SK-N-SH (cell line): ENCODE data around the gene SERPINA9. TPM values are rescaled to one million over a fixed set of nuclear protein-coding genes. Genes with fewer than 3 reads are reported as not detected.

Experiments used
- CTCF ChIA-PET: fragments of 300-600, 350-600 bp; formaldehyde crosslinking; extraction: SDS; loops from one replicate; lab custom pipeline; 2021; lab: Yijun Ruan, JAX
- POLR2A ChIA-PET: fragments of 350-600 bp; sonication (Branson Sonifier 250); formaldehyde crosslinking; extraction: SDS; loops from one replicate; lab custom pipeline; 2020; ENCODE audit warnings: antibody characterized with exemption, inconsistent platforms; lab: Yijun Ruan, JAX
- DNase-seq: peaks from one replicate; pipeline ENCODE4 v3.0.0; 2012
- H2AFZ ChIP-seq: fragments of 200-600 bp; sonication (generic); 2 replicates; pipeline ENCODE4 v1.8.1; 2016; ENCODE audit warnings: antibody characterized with exemption, mild to moderate bottlenecking, low read depth
- H3F3A ChIP-seq: fragments of 200-600 bp; sonication (generic); replicated peaks from 2 replicates; pipeline ENCODE3; 2016; ENCODE audit warnings: antibody characterized with exemption, mild to moderate bottlenecking; ENCODE audit not compliant: insufficient read depth
- H3K27ac ChIP-seq, 2 experiments: fragments of 200-500 bp in 1 of 2; fragments of 200-600 bp in 1 of 2; sonication (Bioruptor generic) in 1 of 2; sonication (generic), shearing (Covaris generic) in 1 of 2; 2 replicates each; pipeline versions ENCODE4 v1.5.1 to v1.6.1; 2014 to 2016; ENCODE audit warnings: low read depth in 2 of 2, inconsistent platforms in 1 of 2, low read length in 1 of 2, mild to moderate bottlenecking in 1 of 2, mixed read lengths in 1 of 2
- H3K27me3 ChIP-seq: fragments of 200-600 bp; sonication (generic), shearing (Covaris generic); 2 replicates; pipeline ENCODE4 v1.6.1; 2016; ENCODE audit warnings: mixed run types; ENCODE audit not compliant: insufficient read depth
- H3K36me3 ChIP-seq, 2 experiments: fragments of 200-500 bp in 1 of 2; fragments of 200-600 bp in 1 of 2; sonication (Bioruptor generic) in 1 of 2; sonication (generic) in 1 of 2; replicated peaks in 1 of 2; 2 replicates each; pipeline versions ENCODE3 to v1.5.1; 2014 to 2016; ENCODE audit warnings: low read length in 1 of 2, mild to moderate bottlenecking in 1 of 2; ENCODE audit not compliant: insufficient read depth in 2 of 2, control insufficient read depth in 1 of 2
- H3K4me1 ChIP-seq, 2 experiments: fragments of 200-500 bp in 1 of 2; fragments of 200-600 bp in 1 of 2; sonication (Bioruptor generic) in 1 of 2; sonication (generic), shearing (Covaris generic) in 1 of 2; 2 replicates each; pipeline versions ENCODE4 v1.5.1 to v1.6.1; 2014 to 2016; ENCODE audit warnings: low read depth in 1 of 2, low read length in 1 of 2, mixed run types in 1 of 2; ENCODE audit not compliant: insufficient read depth in 2 of 2, control insufficient read depth in 1 of 2
- H3K4me2 ChIP-seq: fragments of 200-600 bp; sonication (generic), shearing (Covaris generic); 2 replicates; pipeline ENCODE4 v1.6.1; 2017; ENCODE audit warnings: mixed run types
- H3K4me3 ChIP-seq, 2 experiments: fragments of 200-500 bp in 1 of 2; fragments of 200-600 bp in 1 of 2; sonication (Bioruptor generic) in 1 of 2; sonication (generic), shearing (Covaris generic) in 1 of 2; 2 replicates each; pipeline versions ENCODE4 v1.5.1 to v1.8.1; 2014 to 2016; ENCODE audit warnings: low read depth in 2 of 2, inconsistent platforms in 1 of 2, low read length in 1 of 2, mild to moderate bottlenecking in 1 of 2, mixed read lengths in 1 of 2, moderate library complexity in 1 of 2
- H3K79me2 ChIP-seq: fragments of 200-600 bp; sonication (generic); 2 replicates; pipeline ENCODE4 v1.8.1; 2017; ENCODE audit warnings: mild to moderate bottlenecking; ENCODE audit not compliant: insufficient read depth
- H3K9ac ChIP-seq: fragments of 200-600 bp; sonication (generic); 2 replicates; pipeline ENCODE4 v1.6.1; 2017; ENCODE audit warnings: mixed run types
- H3K9me2 ChIP-seq: fragments of 200-600 bp; sonication (generic); 2 replicates; pipeline ENCODE4 v1.6.1; 2017; ENCODE audit warnings: mixed run types
- H3K9me3 ChIP-seq: fragments of 200-600 bp; sonication (generic); 2 replicates; pipeline ENCODE4 v1.6.1; 2017; ENCODE audit warnings: mixed run types, mild to moderate bottlenecking, moderate library complexity
- H4K20me1 ChIP-seq: fragments of 200-600 bp; sonication (generic); 2 replicates; pipeline ENCODE4 v1.6.1; 2017; ENCODE audit warnings: mild to moderate bottlenecking, mixed run types; ENCODE audit not compliant: insufficient read depth
- CTCF ChIP-seq: fragments of 200-600 bp; sonication (generic); IDR thresholded peaks from 2 replicates; pipeline ENCODE4 v1.6.1; 2017; ENCODE audit warnings: antibody characterized with exemption, mild to moderate bottlenecking, moderate library complexity
- ELF1 ChIP-seq: IDR thresholded peaks from 2 replicates; pipeline ENCODE4 v1.4.0; 2012
- EP300 ChIP-seq, 2 experiments: IDR thresholded peaks; 2 replicates each; pipeline versions ENCODE4 v1.4.0 to v1.6.1; 2012; ENCODE audit warnings: borderline replicate concordance in 1 of 2, low read depth in 1 of 2, low read length in 1 of 2
- EZH2phosphoT487 ChIP-seq: fragments of 200-600 bp; sonication (generic); IDR thresholded peaks from 2 replicates; pipeline ENCODE4 v1.6.1; 2017; ENCODE audit warnings: low read depth, mixed run types, mild to moderate bottlenecking, antibody characterized with exemption, moderate library complexity, borderline replicate concordance
- FOSL2 ChIP-seq: IDR thresholded peaks from 2 replicates; pipeline ENCODE4 v1.4.0; 2012; ENCODE audit warnings: low read depth, mild to moderate bottlenecking, moderate library complexity, borderline replicate concordance
- FOXM1 ChIP-seq: IDR thresholded peaks from 2 replicates; pipeline ENCODE4 v1.4.0; 2012; ENCODE audit warnings: low read depth, mild to moderate bottlenecking
- GABPA ChIP-seq: IDR thresholded peaks from 2 replicates; pipeline ENCODE4 v1.4.0; 2012; ENCODE audit warnings: low read depth, mild to moderate bottlenecking
- IRF3 ChIP-seq: fragments of 150-350 bp; IDR thresholded peaks from 2 replicates; pipeline ENCODE4 v1.6.1; 2016; ENCODE audit warnings: mild to moderate bottlenecking, low read depth, low read length
- MAX ChIP-seq: IDR thresholded peaks from 2 replicates; pipeline ENCODE4 v1.4.0; 2012; ENCODE audit warnings: low read depth
- NFIC ChIP-seq: IDR thresholded peaks from 2 replicates; pipeline ENCODE4 v1.4.0; 2012; ENCODE audit warnings: borderline replicate concordance
- NRF1 ChIP-seq: IDR thresholded peaks from 2 replicates; pipeline ENCODE4 v1.6.1; 2012; ENCODE audit warnings: low read depth, mild to moderate bottlenecking, low read length
- PBX3 ChIP-seq: IDR thresholded peaks from 2 replicates; pipeline ENCODE4; 2012
- SIN3A ChIP-seq: IDR thresholded peaks from 2 replicates; pipeline ENCODE4 v1.6.1; 2012; ENCODE audit warnings: low read depth, mild to moderate bottlenecking, low read length, moderate library complexity, borderline replicate concordance
- TAF1 ChIP-seq: IDR thresholded peaks from 2 replicates; pipeline ENCODE4 v1.6.1; 2012; ENCODE audit warnings: low read depth, mild to moderate bottlenecking, low read length, moderate library complexity, borderline replicate concordance
- USF1 ChIP-seq: IDR thresholded peaks from 2 replicates; pipeline ENCODE4 v1.4.0; 2012; ENCODE audit warnings: low read depth, borderline replicate concordance
- USF2 ChIP-seq: fragments of 150-350 bp; IDR thresholded peaks from 2 replicates; pipeline ENCODE4 v1.6.1; 2017; ENCODE audit warnings: antibody characterized with exemption, low read length, low read depth, borderline replicate concordance
- WGBS: methylation state at CpG from one replicate; pipeline ENCODE4 v1.1.6; 2017; ENCODE audit warnings: low lambda C conversion rate; 5-methylcytosine and 5-hydroxymethylcytosine counted together
- polyA plus RNA-seq, 3 experiments: library from polyadenylated mRNA; depleted of rRNA; stranded (reverse); fragments of >200 nt; gene quantifications; 2 replicates each; pipeline ENCODE4 v1.2.3, GENCODE V29; 2012

Gene SERPINA9
- polyA plus RNA-seq, 1 of the 3 experiments (the other 2 are of a cell fraction), result not detected

- TF ChIP-seq TAF1, result no peak
- no peak for TF ChIP-seq NFIC
- TF ChIP-seq IRF3, result no peak
- TF ChIP-seq FOXM1, result no peak
- TF ChIP-seq USF1, result no peak
- TF ChIP-seq USF2, result no peak
- TF ChIP-seq CTCF, result no peak
- TF ChIP-seq EZH2phosphoT487, result no peak
- TF ChIP-seq ELF1, result no peak
- TF ChIP-seq SIN3A, result no peak
- Histone ChIP-seq H3K79me2 (no peaks in the 10 kb centered on the region), H4K20me1 (no peaks in the 10 kb centered on the region), H3K27ac (no peak overlapping the region), H3K36me3 (no peaks in the 10 kb centered on the region), H3K9ac (no peak overlapping the region), H2AFZ (no peak overlapping the region), H3K4me1 (no peaks in the 10 kb centered on the region), H3K9me2 (no peaks in the 10 kb centered on the region), H3F3A (no peaks in the 10 kb centered on the region), H3K27me3 (peaks cover 31% of the 10 kb centered on the region; the same call in 1 of the 2 replicates), H3K4me3 (no peak overlapping the region), H3K9me3 (no peaks in the 10 kb centered on the region), H3K4me2 (no peak overlapping the region)
- POLR2A ChIA-PET, result no interaction called here
- CTCF ChIA-PET, result no interaction called here
- WGBS, result 34% methylated on average over 4 of the region's 4 CpGs
- no peak for DNase-seq
Measured at GRCh38 chr14:94441130-94441529, 34.9 kb downstream of the SERPINA9 start.

GRCh38 chr14:94439453-94440057 is 36.4 kb downstream of the SERPINA9 start:
- H3K4me1 ChIP-seq, result no peaks in the 10 kb centered on the region
- CTCF ChIA-PET, result no interaction called here
- H3K36me3 ChIP-seq, result no peaks in the 10 kb centered on the region
- H3K4me3 ChIP-seq, result no peak overlapping the region
- H3K27ac ChIP-seq, result no peak overlapping the region
- H3K4me2 ChIP-seq, result no peak overlapping the region
- no peaks in the 10 kb centered on the region for H3K9me3 ChIP-seq
- no peaks in the 10 kb centered on the region for H3K9me2 ChIP-seq
- no peak for DNase-seq
- H2AFZ ChIP-seq, result no peak overlapping the region
- peaks cover 31% of the 10 kb centered on the region; the same call in 1 of the 2 replicates for H3K27me3 ChIP-seq
- 11% methylated on average over 4 of the region's 5 CpGs for WGBS
- no peak overlapping the region for H3K9ac ChIP-seq
- no peaks in the 10 kb centered on the region for H3K79me2 ChIP-seq
- no peaks in the 10 kb centered on the region for H4K20me1 ChIP-seq
- POLR2A ChIA-PET, result no interaction called here
- no peaks in the 10 kb centered on the region for H3F3A ChIP-seq
- TF ChIP-seq GABPA (no peak), EP300 (IDR thresholded peaks at IDR 0.05; ENCODE audit: borderline replicate concordance in 1 of 2, low read depth in 1 of 2, low read length in 1 of 2) (no peak), PBX3 (no peak), USF1 (no peak), MAX (no peak), NRF1 (no peak), EZH2phosphoT487 (no peak), CTCF (no peak), FOSL2 (no peak)
